ENCODE data around the gene FIZ1.

DNA sequence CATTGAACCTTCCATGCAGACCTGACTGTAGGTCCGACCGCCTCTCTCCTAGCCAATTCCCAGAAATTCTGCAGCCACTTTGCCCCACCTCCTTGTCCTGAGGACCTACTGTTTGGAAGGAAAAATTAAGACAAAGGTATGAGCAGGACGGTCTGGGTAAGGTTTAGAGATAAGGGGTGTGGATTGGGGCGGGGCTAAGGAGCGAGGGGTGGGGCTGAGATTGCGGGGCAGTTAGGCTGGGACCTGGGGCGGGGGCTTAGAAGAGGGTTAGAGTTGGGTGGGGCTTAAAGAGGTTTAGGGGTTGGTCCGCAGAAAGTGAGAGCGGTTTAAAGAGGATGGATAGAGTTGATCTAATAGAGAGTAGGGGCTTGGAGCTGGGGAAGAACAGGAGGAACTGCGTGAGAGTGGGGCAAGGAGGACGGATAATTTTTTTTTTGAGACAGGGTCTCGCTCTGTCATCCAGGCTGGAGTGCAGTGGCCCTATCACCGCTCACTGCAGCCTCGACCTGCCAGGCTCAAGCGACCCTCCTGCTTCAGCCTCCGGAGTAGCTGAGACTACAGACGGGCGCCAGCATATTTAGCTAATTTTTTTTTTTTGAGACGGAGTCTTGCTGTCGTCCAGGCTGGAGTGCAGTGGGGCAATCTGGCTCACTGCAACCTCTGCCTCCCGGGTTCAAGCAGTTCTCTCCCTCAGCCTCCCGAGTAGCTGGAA lies 4.4 kb upstream of the FIZ1 start:
- TF ChIP-seq, protein P1, sequence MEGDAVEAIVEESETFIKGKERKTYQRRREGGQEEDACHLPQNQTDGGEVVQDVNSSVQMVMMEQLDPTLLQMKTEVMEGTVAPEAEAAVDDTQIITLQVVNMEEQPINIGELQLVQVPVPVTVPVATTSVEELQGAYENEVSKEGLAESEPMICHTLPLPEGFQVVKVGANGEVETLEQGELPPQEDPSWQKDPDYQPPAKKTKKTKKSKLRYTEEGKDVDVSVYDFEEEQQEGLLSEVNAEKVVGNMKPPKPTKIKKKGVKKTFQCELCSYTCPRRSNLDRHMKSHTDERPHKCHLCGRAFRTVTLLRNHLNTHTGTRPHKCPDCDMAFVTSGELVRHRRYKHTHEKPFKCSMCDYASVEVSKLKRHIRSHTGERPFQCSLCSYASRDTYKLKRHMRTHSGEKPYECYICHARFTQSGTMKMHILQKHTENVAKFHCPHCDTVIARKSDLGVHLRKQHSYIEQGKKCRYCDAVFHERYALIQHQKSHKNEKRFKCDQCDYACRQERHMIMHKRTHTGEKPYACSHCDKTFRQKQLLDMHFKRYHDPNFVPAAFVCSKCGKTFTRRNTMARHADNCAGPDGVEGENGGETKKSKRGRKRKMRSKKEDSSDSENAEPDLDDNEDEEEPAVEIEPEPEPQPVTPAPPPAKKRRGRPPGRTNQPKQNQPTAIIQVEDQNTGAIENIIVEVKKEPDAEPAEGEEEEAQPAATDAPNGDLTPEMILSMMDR (IDR thresholded peaks at IDR 0.05; ENCODE audit: poor library complexity, severe bottlenecking), result no peak
- TF ChIP-seq EZH2 (IDR thresholded peaks at IDR 0.05; ENCODE audit: borderline replicate concordance, insufficient read depth, low read length, poor library complexity, severe bottlenecking), result no peak
